IMR-90 (cell line): ENCODE measurements around the gene SLC3A2. TPM values are rescaled to one million over a fixed set of nuclear protein-coding genes. Genes with fewer than 3 reads are reported as not detected.

Experiments
- ATAC-seq: fragments of 200-7000 bp; cut with Tn5 transposase; 2 replicates; pipeline ENCODE4 v1.9.1; 2020; ENCODE audit warnings: low read depth, mild to moderate bottlenecking, moderate library complexity
- BruUV-seq: library from RNA; stranded (reverse); fragments of 400-500 nt; replicated peaks from 2 replicates; lab custom pipeline; 2021; lab: Mats Ljungman, UMichigan
- CTCF ChIA-PET: fragments of 300-600 bp; formaldehyde crosslinking; extraction: SDS; loops from one replicate; lab custom pipeline; 2021; ENCODE audit warnings: antibody characterized with exemption; lab: Yijun Ruan, JAX
- POLR2A ChIA-PET: fragments of 300-600 bp; sonication (Branson Sonifier 250); formaldehyde crosslinking; loops from one replicate; lab custom pipeline; 2022; ENCODE audit warnings: antibody characterized with exemption; ENCODE audit not compliant: unreplicated experiment; lab: Charles Lee
- DNase-seq: peaks from one replicate; pipeline ENCODE4 v3.0.0; 2013
- H2AFZ ChIP-seq: replicated peaks from 2 replicates; pipeline ENCODE3; 2013; ENCODE audit warnings: low read length, mild to moderate bottlenecking; ENCODE audit not compliant: poor library complexity
- H2AK5ac ChIP-seq: 2 replicates; pipeline ENCODE4 v1.6.1; 2013; ENCODE audit warnings: low read depth, low read length, inconsistent platforms
- H2AK9ac ChIP-seq: replicated peaks from 2 replicates; pipeline ENCODE3; 2013; ENCODE audit warnings: mild to moderate bottlenecking, low read depth, low read length, moderate library complexity; ENCODE audit not compliant: poor library complexity
- H2BK120ac ChIP-seq: 2 replicates; pipeline ENCODE4 v1.6.1; 2013; ENCODE audit warnings: low read depth, low read length, inconsistent platforms
- H2BK15ac ChIP-seq: 3 replicates; pipeline ENCODE4 v1.6.1; 2013; ENCODE audit warnings: low read depth, low read length, inconsistent platforms
- H2BK20ac ChIP-seq: 2 replicates; pipeline ENCODE4 v1.6.1; 2013; ENCODE audit warnings: low read depth, mild to moderate bottlenecking, inconsistent platforms, low read length, moderate library complexity
- H2BK5ac ChIP-seq: 2 replicates; pipeline ENCODE4 v1.6.1; 2013; ENCODE audit warnings: mild to moderate bottlenecking, low read depth, low read length, inconsistent platforms; ENCODE audit not compliant: poor library complexity, severe bottlenecking
- H3K14ac ChIP-seq: replicated peaks from 2 replicates; pipeline ENCODE4 v1.6.1; 2013; ENCODE audit warnings: low read depth, low read length, inconsistent platforms
- H3K18ac ChIP-seq: 2 replicates; pipeline ENCODE4 v1.6.1; 2013; ENCODE audit warnings: low read depth, low read length, control low read depth
- H3K23ac ChIP-seq: 2 replicates; pipeline ENCODE4 v1.6.1; 2013; ENCODE audit warnings: low read depth, low read length, inconsistent platforms
- H3K27ac ChIP-seq: 2 replicates; pipeline ENCODE4 v1.5.1; 2013; ENCODE audit warnings: mild to moderate bottlenecking, control low read depth, low read length; ENCODE audit not compliant: insufficient read depth
- H3K27me3 ChIP-seq: 2 replicates; pipeline ENCODE4 v1.6.1; 2013; ENCODE audit warnings: low read length; ENCODE audit not compliant: control insufficient read depth, insufficient read depth
- H3K36me3 ChIP-seq: 2 replicates; pipeline ENCODE4 v1.6.1; 2013; ENCODE audit warnings: low read length, mixed read lengths; ENCODE audit not compliant: control insufficient read depth, insufficient read depth
- H3K4ac ChIP-seq: 2 replicates; pipeline ENCODE4 v1.6.1; 2013; ENCODE audit warnings: low read depth, low read length, inconsistent platforms
- H3K4me1 ChIP-seq: 2 replicates; pipeline ENCODE4 v1.6.1; 2013; ENCODE audit warnings: low read length, mixed read lengths; ENCODE audit not compliant: control insufficient read depth, insufficient read depth
- H3K4me2 ChIP-seq: 2 replicates; pipeline ENCODE4 v1.6.1; 2013; ENCODE audit warnings: low read depth, mild to moderate bottlenecking, control low read depth, low read length, moderate library complexity
- H3K4me3 ChIP-seq: 2 replicates; pipeline ENCODE4 v1.5.1; 2013; ENCODE audit warnings: low read depth, mild to moderate bottlenecking, control low read depth, low read length, moderate library complexity; ENCODE audit not compliant: insufficient read depth
- H3K56ac ChIP-seq: 2 replicates; pipeline ENCODE4 v1.6.1; 2013; ENCODE audit warnings: low read length, inconsistent platforms; ENCODE audit not compliant: insufficient read depth; ENCODE audit errors: extremely low read depth
- H3K79me1 ChIP-seq, 2 experiments: 2 replicates each; pipeline ENCODE4 v1.6.1; 2013; ENCODE audit warnings: low read length in 2 of 2, inconsistent platforms in 1 of 2, low read depth in 1 of 2
- H3K9ac ChIP-seq: 2 replicates; pipeline ENCODE4 v1.6.1; 2013; ENCODE audit warnings: low read depth, low read length, control low read depth
- H3K9me1 ChIP-seq: 2 replicates; pipeline ENCODE4 v1.6.1; 2013; ENCODE audit warnings: low read length, inconsistent platforms; ENCODE audit not compliant: insufficient read depth
- H3K9me3 ChIP-seq: 2 replicates; pipeline ENCODE4 v1.6.1; 2013; ENCODE audit warnings: low read length; ENCODE audit not compliant: control insufficient read depth, insufficient read depth
- H4K20me1 ChIP-seq: 2 replicates; pipeline ENCODE4 v1.6.1; 2013; ENCODE audit warnings: low read length, inconsistent platforms; ENCODE audit not compliant: insufficient read depth
- H4K5ac ChIP-seq: 2 replicates; pipeline ENCODE4 v1.6.1; 2013; ENCODE audit warnings: mild to moderate bottlenecking, low read depth, low read length, control low read depth
- H4K8ac ChIP-seq, 2 experiments: 2 replicates each; pipeline ENCODE4 v1.6.1; 2013; ENCODE audit warnings: low read depth in 2 of 2, low read length in 2 of 2, control low read depth in 1 of 2, inconsistent platforms in 1 of 2
- H4K91ac ChIP-seq: 2 replicates; pipeline ENCODE4 v1.6.1; 2013; ENCODE audit warnings: low read depth, low read length, inconsistent platforms; ENCODE audit not compliant: insufficient read depth
- BHLHE40 ChIP-seq: fragments of 150-350 bp; IDR thresholded peaks from 2 replicates; pipeline ENCODE4 v1.6.1; 2016; ENCODE audit warnings: mild to moderate bottlenecking, low read depth, low read length
- CEBPB ChIP-seq: IDR thresholded peaks from 2 replicates; pipeline ENCODE4 v1.6.1; 2012; ENCODE audit warnings: low read depth, low read length, improper control_type of control experiment
- CHD1 ChIP-seq: IDR thresholded peaks from 2 replicates; pipeline ENCODE4 v1.6.1; 2012; ENCODE audit warnings: low read depth, low read length, improper control_type of control experiment
- FOS ChIP-seq: fragments of 150-350 bp; IDR thresholded peaks from 2 replicates; pipeline ENCODE4 v1.6.1; 2016; ENCODE audit warnings: low read depth, low read length
- MAFK ChIP-seq: IDR thresholded peaks from 2 replicates; pipeline ENCODE4 v1.6.1; 2012; ENCODE audit warnings: low read depth, low read length, improper control_type of control experiment
- MAZ ChIP-seq: IDR thresholded peaks from 2 replicates; pipeline ENCODE4 v1.6.1; 2012; ENCODE audit warnings: low read depth, mild to moderate bottlenecking, low read length, improper control_type of control experiment, moderate library complexity, borderline replicate concordance
- MXI1 ChIP-seq: IDR thresholded peaks from 2 replicates; pipeline ENCODE4 v1.6.1; 2012; ENCODE audit warnings: low read depth, mild to moderate bottlenecking, low read length, moderate library complexity, borderline replicate concordance
- NFE2L2 ChIP-seq: fragments of 150-350 bp; IDR thresholded peaks from 2 replicates; pipeline ENCODE4 v1.6.1; 2016; ENCODE audit warnings: low read depth, mild to moderate bottlenecking, low read length
- POLR2A ChIP-seq: IDR thresholded peaks from 2 replicates; pipeline ENCODE4 v1.6.1; 2012; ENCODE audit warnings: mild to moderate bottlenecking, low read depth, low read length
- RAD21 ChIP-seq: IDR thresholded peaks from 2 replicates; pipeline ENCODE4 v1.6.1; 2012; ENCODE audit warnings: low read length, improper control_type of control experiment
- RCOR1 ChIP-seq: IDR thresholded peaks from 2 replicates; pipeline ENCODE4 v1.6.1; 2012; ENCODE audit warnings: mild to moderate bottlenecking, low read length, improper control_type of control experiment; ENCODE audit not compliant: insufficient replicate concordance
- SMC3 ChIP-seq: fragments of 150-350 bp; IDR thresholded peaks from 2 replicates; pipeline ENCODE4 v1.6.1; 2016; ENCODE audit warnings: low read depth, mild to moderate bottlenecking, antibody characterized with exemption, low read length, moderate library complexity
- WGBS, 2 experiments: methylation state at CpG; one replicate each; pipeline versions ENCODE4 v1.1.5 to v1.1.7; 2013; ENCODE audit warnings: missing lambda C conversion rate in 2 of 2; ENCODE audit not compliant: insufficient read length in 1 of 2; ENCODE audit errors: extremely low coverage in 2 of 2; 5-methylcytosine and 5-hydroxymethylcytosine counted together
- dilution Hi-C: fragments of 300-500 bp; cut with HindIII; formaldehyde crosslinking; loops from one replicate; pipeline ENCODE4 v1.14.3; 2018; ENCODE audit warnings: low sequenced_read_pairs; ENCODE audit not compliant: unreplicated experiment
- in situ Hi-C: fragments of 300-500 bp; cut with MboI; formaldehyde crosslinking; loops from 3 replicates; pipeline ENCODE4 v1.14.3; 2019; ENCODE audit warnings: low sequenced_read_pairs, inconsistent platforms, mixed read lengths
- intact Hi-C: fragments of 100-400 bp; cut with micrococcal nuclease; formaldehyde crosslinking; loops from 2 replicates; pipeline ENCODE4 v1.10.0; 2022
- polyA plus RNA-seq, 3 experiments: library from polyadenylated mRNA; depleted of rRNA; stranded (reverse); fragments of >200 nt; gene quantifications; 2 replicates each; pipeline ENCODE4 v1.2.3, GENCODE V29; 2012; ENCODE audit warnings: low replicate concordance in 1 of 3
- total RNA-seq: library from RNA; depleted of rRNA; stranded (reverse); fragments of >200 nt; gene quantifications from 2 replicates; pipeline ENCODE4 v1.2.3, GENCODE V29; 2012
- TF ChIP-seq, protein P1 (sequence below): fragments of 150-350 bp; IDR thresholded peaks from 2 replicates; pipeline ENCODE4 v1.6.1; 2017; ENCODE audit warnings: mild to moderate bottlenecking, antibody characterized with exemption, low read length, low read depth
- TF ChIP-seq, protein P2 (sequence below): fragments of 150-350 bp; IDR thresholded peaks from 2 replicates; pipeline ENCODE4 v1.6.1; 2016; ENCODE audit warnings: low read depth, mild to moderate bottlenecking, low read length, moderate library complexity, borderline replicate concordance
- TF ChIP-seq, protein P3 (sequence below): conservative IDR thresholded peaks from 2 replicates; pipeline ENCODE4 v1.5.1; 2012; ENCODE audit warnings: mild to moderate bottlenecking, low read depth, low read length, improper control_type of control experiment

SLC3A2 gene
- total and polyA plus RNA-seq, 2 of the 4 experiments (the other 2 are of a cell fraction): 140 to 239 TPM

DNA sequence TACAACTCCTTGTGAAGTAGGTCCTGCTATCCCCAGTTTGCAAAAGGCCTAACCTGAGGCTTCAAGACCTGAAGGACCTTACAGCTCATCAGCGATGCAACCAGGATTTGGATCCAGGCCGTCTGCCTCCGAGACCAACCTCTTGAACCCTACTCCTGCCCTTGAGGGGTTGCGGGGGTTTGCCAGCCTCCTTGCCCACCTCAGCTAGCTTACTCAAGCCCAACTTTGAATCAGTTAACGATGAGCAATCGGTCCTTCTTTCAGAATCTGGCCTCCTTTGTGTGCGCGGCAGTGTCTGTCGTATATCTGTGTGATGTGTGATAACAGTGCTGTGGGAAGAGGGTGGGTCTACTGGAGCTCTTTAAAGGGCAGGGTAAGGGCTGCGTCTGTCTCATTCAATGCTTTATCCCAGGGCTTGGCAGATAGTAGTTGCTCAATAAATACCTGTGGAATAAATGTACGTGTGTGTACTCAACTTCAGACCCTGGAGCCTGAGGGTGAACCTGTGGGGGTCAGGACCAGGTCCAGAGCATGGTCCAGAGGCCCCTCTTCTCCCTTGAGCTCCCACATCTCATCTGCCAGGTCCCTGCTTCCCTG lies 37.3 kb downstream of the SLC3A2 start:
- intact Hi-C loops (no loop called here), in situ Hi-C loops (no loop called here), dilution Hi-C loops (no loop called here)
- Histone ChIP-seq H3K4me2 (no peak overlapping the region), H3K18ac (no peak overlapping the region), H2BK15ac (no peak overlapping the region), H2BK5ac (no peak overlapping the region), H3K14ac (no peak overlapping the region), H2AK9ac (no peak overlapping the region), H4K8ac (no peak overlapping the region), H4K20me1 (no peaks in the 10 kb centered on the region), H3K4me1 (no peaks in the 10 kb centered on the region; the same call in 1 of the 2 replicates), H3K9me1 (no peaks in the 10 kb centered on the region), H3K56ac (no peak overlapping the region), H3K36me3 (no peaks in the 10 kb centered on the region), H2BK120ac (no peak overlapping the region), H4K5ac (no peak overlapping the region), H3K27me3 (peaks cover 62% of the 10 kb centered on the region), H3K9me3 (no peaks in the 10 kb centered on the region; the same call in 1 of the 2 replicates), H4K91ac (no peak overlapping the region), H2AFZ (no peak overlapping the region), H3K4me3 (no peak overlapping the region), H2AK5ac (no peak overlapping the region), H3K79me1 (no peaks in the 10 kb centered on the region), H2BK20ac (no peak overlapping the region), H3K9ac (no peak overlapping the region), H3K27ac (no peak overlapping the region), H3K4ac (no peak overlapping the region), H3K23ac (no peak overlapping the region)
- no TSS peak for BruUV-seq
- ChIA-PET POLR2A (no interaction called here), CTCF (no interaction called here)
- ATAC-seq (no peak), DNase-seq (no peak)
- TF ChIP-seq MAZ: no peak
- no peak for TF ChIP-seq POLR2A
- no peak for TF ChIP-seq NFE2L2
- no peak for TF ChIP-seq RAD21
- no peak for TF ChIP-seq RCOR1
- no peak for TF ChIP-seq CEBPB
- TF ChIP-seq MAFK: no peak
- no peak for TF ChIP-seq SMC3
- no peak for TF ChIP-seq BHLHE40
- no peak for TF ChIP-seq FOS
- TF ChIP-seq MXI1: no peak
- TF ChIP-seq, protein P1, sequence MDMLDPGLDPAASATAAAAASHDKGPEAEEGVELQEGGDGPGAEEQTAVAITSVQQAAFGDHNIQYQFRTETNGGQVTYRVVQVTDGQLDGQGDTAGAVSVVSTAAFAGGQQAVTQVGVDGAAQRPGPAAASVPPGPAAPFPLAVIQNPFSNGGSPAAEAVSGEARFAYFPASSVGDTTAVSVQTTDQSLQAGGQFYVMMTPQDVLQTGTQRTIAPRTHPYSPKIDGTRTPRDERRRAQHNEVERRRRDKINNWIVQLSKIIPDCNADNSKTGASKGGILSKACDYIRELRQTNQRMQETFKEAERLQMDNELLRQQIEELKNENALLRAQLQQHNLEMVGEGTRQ: no peak
- TF ChIP-seq, protein P2, sequence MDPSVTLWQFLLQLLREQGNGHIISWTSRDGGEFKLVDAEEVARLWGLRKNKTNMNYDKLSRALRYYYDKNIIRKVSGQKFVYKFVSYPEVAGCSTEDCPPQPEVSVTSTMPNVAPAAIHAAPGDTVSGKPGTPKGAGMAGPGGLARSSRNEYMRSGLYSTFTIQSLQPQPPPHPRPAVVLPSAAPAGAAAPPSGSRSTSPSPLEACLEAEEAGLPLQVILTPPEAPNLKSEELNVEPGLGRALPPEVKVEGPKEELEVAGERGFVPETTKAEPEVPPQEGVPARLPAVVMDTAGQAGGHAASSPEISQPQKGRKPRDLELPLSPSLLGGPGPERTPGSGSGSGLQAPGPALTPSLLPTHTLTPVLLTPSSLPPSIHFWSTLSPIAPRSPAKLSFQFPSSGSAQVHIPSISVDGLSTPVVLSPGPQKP: no peak
- TF ChIP-seq, protein P3, sequence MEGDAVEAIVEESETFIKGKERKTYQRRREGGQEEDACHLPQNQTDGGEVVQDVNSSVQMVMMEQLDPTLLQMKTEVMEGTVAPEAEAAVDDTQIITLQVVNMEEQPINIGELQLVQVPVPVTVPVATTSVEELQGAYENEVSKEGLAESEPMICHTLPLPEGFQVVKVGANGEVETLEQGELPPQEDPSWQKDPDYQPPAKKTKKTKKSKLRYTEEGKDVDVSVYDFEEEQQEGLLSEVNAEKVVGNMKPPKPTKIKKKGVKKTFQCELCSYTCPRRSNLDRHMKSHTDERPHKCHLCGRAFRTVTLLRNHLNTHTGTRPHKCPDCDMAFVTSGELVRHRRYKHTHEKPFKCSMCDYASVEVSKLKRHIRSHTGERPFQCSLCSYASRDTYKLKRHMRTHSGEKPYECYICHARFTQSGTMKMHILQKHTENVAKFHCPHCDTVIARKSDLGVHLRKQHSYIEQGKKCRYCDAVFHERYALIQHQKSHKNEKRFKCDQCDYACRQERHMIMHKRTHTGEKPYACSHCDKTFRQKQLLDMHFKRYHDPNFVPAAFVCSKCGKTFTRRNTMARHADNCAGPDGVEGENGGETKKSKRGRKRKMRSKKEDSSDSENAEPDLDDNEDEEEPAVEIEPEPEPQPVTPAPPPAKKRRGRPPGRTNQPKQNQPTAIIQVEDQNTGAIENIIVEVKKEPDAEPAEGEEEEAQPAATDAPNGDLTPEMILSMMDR: no peak
- TF ChIP-seq CHD1: no peak
- WGBS, 2 experiments: 76% methylated on average over 4 of the region's 11 CpGs; no CpG with 5 or more reads in 1 of the 2 experiments
